Caco-2 (cell line): Measurements from ENCODE around the gene KDM6A. TPM values are rescaled to one million over a fixed set of nuclear protein-coding genes. Genes with fewer than 3 reads are reported as not detected.
"Not testable (repeated sequence)": the region's sequence is repeated elsewhere in the genome, so short reads cannot be mapped to it uniquely, and the experiment has no call there.

ENCODE experiments used
- BruUV-seq: library from RNA; stranded (reverse); fragments of 400-500 nt; replicated peaks from 2 replicates; lab custom pipeline; 2021; lab: Mats Ljungman, UMichigan
- CTCF ChIA-PET: fragments of 300-600 bp; sonication (Branson Sonifier 250); formaldehyde crosslinking; loops from one replicate; lab custom pipeline; 2022; ENCODE audit warnings: antibody characterized with exemption; lab: Charles Lee
- POLR2A ChIA-PET: fragments of 300-600 bp; sonication (Branson Sonifier 250); formaldehyde crosslinking; loops from one replicate; lab custom pipeline; 2022; ENCODE audit warnings: antibody characterized with exemption; lab: Charles Lee
- DNase-seq, 2 experiments: peaks; one replicate each; pipeline versions ENCODE4 v3.0.0 to v3.0.0-alpha.2; 2020 to 2022
- H3K27me3 ChIP-seq: replicated peaks from 2 replicates; pipeline ENCODE4 v1.6.0; 2011; ENCODE audit warnings: low read length; ENCODE audit not compliant: control insufficient read depth, insufficient read depth
- H3K36me3 ChIP-seq: 2 replicates; pipeline ENCODE4 v1.5.1; 2011; ENCODE audit warnings: low read length; ENCODE audit not compliant: control insufficient read depth, insufficient read depth
- H3K4me1 ChIP-seq: fragments of 250-450 bp; sonication (Bioruptor Pico); 2 replicates; pipeline ENCODE4 v1.5.1; 2020; ENCODE audit warnings: mild to moderate bottlenecking
- H3K4me3 ChIP-seq: 2 replicates; pipeline ENCODE4 v1.5.1; 2011; ENCODE audit warnings: low read depth, mild to moderate bottlenecking, control low read depth, low read length
- H3K9me3 ChIP-seq: fragments of 250-450 bp; sonication (Bioruptor Pico); 2 replicates; pipeline ENCODE4 v1.5.1; 2020; ENCODE audit warnings: mild to moderate bottlenecking, moderate library complexity
- H3K27ac Mint-ChIP-seq: one replicate; pipeline ENCODE4 v1.8.0; 2022; ENCODE audit warnings: mixed read lengths; ENCODE audit not compliant: unreplicated experiment
- H3K27me3 Mint-ChIP-seq: one replicate; pipeline ENCODE4 v1.8.0; 2022; ENCODE audit warnings: mixed read lengths; ENCODE audit not compliant: insufficient read depth, unreplicated experiment
- H3K36me3 Mint-ChIP-seq: one replicate; pipeline ENCODE4 v1.8.0; 2022; ENCODE audit warnings: mild to moderate bottlenecking, mixed read lengths; ENCODE audit not compliant: insufficient read depth, unreplicated experiment
- H3K4me1 Mint-ChIP-seq: one replicate; pipeline ENCODE4 v1.8.0; 2022; ENCODE audit warnings: low read depth, mixed read lengths; ENCODE audit not compliant: unreplicated experiment
- H3K4me3 Mint-ChIP-seq: one replicate; pipeline ENCODE4 v1.8.0; 2022; ENCODE audit warnings: mild to moderate bottlenecking, moderate library complexity, mixed read lengths; ENCODE audit not compliant: unreplicated experiment
- H3K9me3 Mint-ChIP-seq: one replicate; pipeline ENCODE4 v1.8.0; 2022; ENCODE audit warnings: mixed read lengths; ENCODE audit not compliant: unreplicated experiment
- intact Hi-C: fragments of 100-400 bp; cut with micrococcal nuclease; formaldehyde crosslinking; loops from one replicate; pipeline ENCODE4 v1.10.0; 2022; ENCODE audit not compliant: unreplicated experiment
- total RNA-seq: library from RNA; stranded (reverse); gene quantifications from 2 replicates; pipeline ENCODE4 v1.2.3, GENCODE V29; 2022
- TF ChIP-seq, protein P1 (sequence below), 2 experiments: fragments of 200-600 bp in 1 of 2; IDR thresholded peaks; 1 replicate in 1 of 2; 2 replicates in 1 of 2; pipeline versions ENCODE4 v1.5.1 to v1.8.0; 2011 to 2022; ENCODE audit warnings: antibody characterized with exemption in 1 of 2, control low read depth in 1 of 2, inconsistent platforms in 1 of 2, low read depth in 1 of 2, low read length in 1 of 2, mild to moderate bottlenecking in 1 of 2, moderate library complexity in 1 of 2; ENCODE audit not compliant: insufficient read depth in 1 of 2, severe bottlenecking in 1 of 2, unreplicated experiment in 1 of 2

The KDM6A gene
- total RNA-seq, 1 experiment from 2014 or later = 34.2 TPM

DNA sequence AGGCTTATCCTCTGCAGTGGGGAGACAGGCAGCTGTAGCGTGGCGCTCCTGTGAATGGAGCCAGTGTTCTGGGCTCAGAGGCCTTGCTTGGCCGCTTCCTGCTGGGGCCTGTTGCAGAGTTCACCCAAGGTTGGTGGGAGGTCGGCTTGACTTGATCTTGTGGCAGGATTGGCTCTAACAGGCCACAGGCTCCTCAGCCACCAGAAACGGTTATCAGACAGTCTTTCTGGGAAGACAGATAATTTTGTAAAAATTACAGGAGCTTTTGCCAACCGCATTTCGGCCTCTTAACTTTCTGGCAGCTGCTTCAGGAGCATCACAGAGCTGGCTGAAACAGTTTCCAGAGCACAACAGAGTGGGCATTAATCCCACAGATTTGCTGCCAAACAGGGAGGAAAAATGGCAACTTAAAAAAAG, 261.3 kb downstream of the KDM6A start:
- Histone ChIP-seq H3K4me1 (no peaks in the 10 kb centered on the region), H3K36me3 (no peaks in the 10 kb centered on the region), H3K4me3 (no peak overlapping the region), H3K9me3 (no peaks in the 10 kb centered on the region), H3K27me3 (no peaks in the 10 kb centered on the region)
- Mint-ChIP-seq H3K27me3 (no peaks in the 10 kb centered on the region), H3K4me3 (no peak overlapping the region), H3K27ac (no peak overlapping the region), H3K36me3 (peaks cover 6% of the 10 kb centered on the region), H3K9me3 (peaks cover 10% of the 10 kb centered on the region), H3K4me1 (no peaks in the 10 kb centered on the region)
- DNase-seq = no peak
- ChIA-PET CTCF (no interaction called here), POLR2A (interaction anchor here (0.5 kb wide), 1 partner anchor 183 kb away, joined by 3 read pairs; no protein-coding TSS in a partner anchor)
- TF ChIP-seq, protein P1, sequence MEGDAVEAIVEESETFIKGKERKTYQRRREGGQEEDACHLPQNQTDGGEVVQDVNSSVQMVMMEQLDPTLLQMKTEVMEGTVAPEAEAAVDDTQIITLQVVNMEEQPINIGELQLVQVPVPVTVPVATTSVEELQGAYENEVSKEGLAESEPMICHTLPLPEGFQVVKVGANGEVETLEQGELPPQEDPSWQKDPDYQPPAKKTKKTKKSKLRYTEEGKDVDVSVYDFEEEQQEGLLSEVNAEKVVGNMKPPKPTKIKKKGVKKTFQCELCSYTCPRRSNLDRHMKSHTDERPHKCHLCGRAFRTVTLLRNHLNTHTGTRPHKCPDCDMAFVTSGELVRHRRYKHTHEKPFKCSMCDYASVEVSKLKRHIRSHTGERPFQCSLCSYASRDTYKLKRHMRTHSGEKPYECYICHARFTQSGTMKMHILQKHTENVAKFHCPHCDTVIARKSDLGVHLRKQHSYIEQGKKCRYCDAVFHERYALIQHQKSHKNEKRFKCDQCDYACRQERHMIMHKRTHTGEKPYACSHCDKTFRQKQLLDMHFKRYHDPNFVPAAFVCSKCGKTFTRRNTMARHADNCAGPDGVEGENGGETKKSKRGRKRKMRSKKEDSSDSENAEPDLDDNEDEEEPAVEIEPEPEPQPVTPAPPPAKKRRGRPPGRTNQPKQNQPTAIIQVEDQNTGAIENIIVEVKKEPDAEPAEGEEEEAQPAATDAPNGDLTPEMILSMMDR (IDR thresholded peaks at IDR 0.05; ENCODE audit: insufficient read depth in 1 of 2, low read depth in 1 of 2, low read length in 1 of 2, severe bottlenecking in 1 of 2, unreplicated experiment in 1 of 2) = no peak
- no TSS peak for BruUV-seq
- intact Hi-C loops = no loop called here

DNA sequence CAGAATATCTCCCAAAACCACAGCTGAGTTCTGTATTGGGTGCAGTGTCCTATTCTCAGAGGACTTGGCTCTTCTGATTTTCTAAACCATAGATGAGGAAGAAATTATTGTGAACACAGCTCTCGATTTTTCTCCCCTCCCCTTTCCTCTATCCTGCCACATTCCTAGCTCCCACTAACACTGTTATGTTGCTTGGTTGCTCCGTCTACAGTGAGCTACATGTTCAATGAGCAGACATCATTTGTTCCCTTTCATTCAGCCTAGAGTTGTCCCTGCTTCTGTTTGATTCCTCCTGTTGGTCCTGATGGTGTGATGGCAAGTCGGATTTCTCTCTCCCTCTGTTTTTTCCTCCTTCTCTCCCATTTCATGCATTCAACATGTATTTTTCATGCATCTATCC, 261.8 kb downstream of the KDM6A start:
- ChIA-PET CTCF (no interaction called here), POLR2A (no interaction called here)
- no peak for DNase-seq
- no peak overlapping the region for H3K4me3 ChIP-seq
- no TSS peak for BruUV-seq
- H3K27me3 Mint-ChIP-seq = no peaks in the 10 kb centered on the region
- H3K9me3 Mint-ChIP-seq = peaks cover 9% of the 10 kb centered on the region
- H3K4me1 ChIP-seq = no peaks in the 10 kb centered on the region
- H3K4me3 Mint-ChIP-seq = no peak overlapping the region
- intact Hi-C loops = no loop called here
- no peaks in the 10 kb centered on the region for H3K36me3 ChIP-seq
- no peaks in the 10 kb centered on the region for H3K27me3 ChIP-seq
- no peak overlapping the region for H3K27ac Mint-ChIP-seq
- TF ChIP-seq, protein P1 (IDR thresholded peaks at IDR 0.05; ENCODE audit: insufficient read depth in 1 of 2, low read depth in 1 of 2, low read length in 1 of 2, severe bottlenecking in 1 of 2, unreplicated experiment in 1 of 2) = no peak
- H3K4me1 Mint-ChIP-seq = no peaks in the 10 kb centered on the region
- no peaks in the 10 kb centered on the region for H3K9me3 ChIP-seq
- peaks cover 6% of the 10 kb centered on the region for H3K36me3 Mint-ChIP-seq

DNA sequence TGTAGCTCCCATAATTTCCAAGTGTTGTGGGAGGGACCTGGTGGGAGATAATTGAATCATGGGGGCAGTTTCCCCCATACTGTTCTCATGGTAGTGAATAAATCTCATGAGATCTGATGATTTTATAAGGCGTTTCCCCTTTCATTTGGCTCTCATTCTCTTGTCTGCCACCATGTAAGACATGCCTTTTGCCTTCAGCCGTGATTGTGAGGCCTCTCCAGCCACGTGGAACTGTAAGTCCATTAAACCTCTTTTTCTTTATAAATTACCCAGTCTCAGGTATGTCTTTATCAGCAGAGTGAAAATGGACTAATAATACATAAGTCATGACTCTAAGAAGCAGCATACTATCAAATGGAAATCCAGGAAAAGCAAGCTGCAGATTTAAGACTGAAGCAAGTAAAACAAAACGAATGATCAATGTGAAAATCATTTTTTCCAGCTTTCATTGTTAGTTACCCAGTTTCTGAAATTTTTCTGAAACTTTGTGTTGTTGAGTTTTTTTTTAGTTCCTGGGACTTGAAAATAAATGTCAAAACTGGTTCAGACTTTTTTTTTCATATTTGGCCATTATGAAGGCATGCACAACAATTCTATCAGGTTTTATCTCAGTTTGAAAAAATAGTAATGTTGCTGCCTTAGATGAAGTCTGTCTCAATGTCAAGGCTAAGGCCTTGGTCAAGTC, 262.5 kb downstream of the KDM6A start:
- BruUV-seq, H3K4me3 ChIP-seq, POLR2A ChIA-PET, H3K36me3 ChIP-seq, DNase-seq, H3K27me3 ChIP-seq, H3K9me3 ChIP-seq, H3K27me3 Mint-ChIP-seq, H3K4me3 Mint-ChIP-seq, CTCF ChIA-PET, H3K27ac Mint-ChIP-seq, H3K36me3 Mint-ChIP-seq, H3K9me3 Mint-ChIP-seq, intact Hi-C loops, H3K4me1 ChIP-seq, H3K4me1 Mint-ChIP-seq: not testable (repeated sequence)
